Omental fat pad (tissue), 4 donors: ENCODE data around the gene PROK1. TPM values are rescaled to one million over a fixed set of nuclear protein-coding genes. Genes with fewer than 3 reads are reported as not detected.

ENCODE experiments used
- ATAC-seq: fragments of 150-250 bp; one replicate; pipeline ENCODE4 v1.9.1; 2016; ENCODE audit warnings: mild to moderate bottlenecking, moderate library complexity; ENCODE audit not compliant: low FRiP score
- DNase-seq: peaks from one replicate; pipeline ENCODE4 v3.0.0-alpha.2; 2019; ENCODE audit warnings: low spot score
- CTCF ChIP-seq, 3 donors: fragments of 450-650 bp; IDR thresholded peaks; one replicate each; pipeline ENCODE4 v1.5.1; 2016 to 2017; ENCODE audit warnings: antibody characterized with exemption in 3 of 3, mild to moderate bottlenecking in 3 of 3, moderate library complexity in 2 of 3
- total RNA-seq, 4 donors: library from RNA; depleted of rRNA; stranded (reverse); fragments of >200 nt; gene quantifications; one replicate each; pipeline ENCODE4 v1.1.0, GENCODE V29; 2016

The PROK1 gene
- total RNA-seq, 4 donors from 2014 or later = 0.50 to 74.1 (median 2.6) TPM

- ATAC-seq = no peak
These were observed 50.7 kb downstream of the PROK1 start for GRCh38 chr1:110501488-110502132.

GRCh38 chr1:110502402-110503151, 51.6 kb downstream of the PROK1 start:
- DNase-seq (no peak), ATAC-seq (no peak)
- TF ChIP-seq CTCF (IDR thresholded peaks at IDR 0.05) = no peak

More at GRCh38 chr1:110501488-110502132, 50.7 kb downstream of the PROK1 start:
- no peak for DNase-seq
- TF ChIP-seq CTCF (IDR thresholded peaks at IDR 0.05) = no peak

GRCh38 chr1:110503471-110503870, 52.5 kb downstream of the PROK1 start:
- ATAC-seq = no peak
- TF ChIP-seq CTCF (IDR thresholded peaks at IDR 0.05) = no peak
- DNase-seq = no peak

- DNase-seq = no peak
- no peak for ATAC-seq
- no peak for TF ChIP-seq CTCF (IDR thresholded peaks at IDR 0.05)
These were observed 53.3 kb downstream of the PROK1 start for GRCh38 chr1:110504226-110504625.

GRCh38 chr1:110505596-110505995, 54.6 kb downstream of the PROK1 start:
- DNase-seq (no peak), ATAC-seq (no peak)
- TF ChIP-seq CTCF (IDR thresholded peaks at IDR 0.05) = no peak

- TF ChIP-seq CTCF (IDR thresholded peaks at IDR 0.05) = no peak
- no peak for ATAC-seq
- no peak for DNase-seq
These were observed 55.6 kb downstream of the PROK1 start for GRCh38 chr1:110506541-110506940.

Other genes with a start within 250 kb of the PROK1 start
- 10 to 100 TPM in 1 of 4 donors, 1 to 10 TPM in 3; 4.4 to 12.0 (median 6.7) TPM for gene KCNC4, start 240.8 kb upstream of the PROK1 start, total RNA-seq
- 10 to 100 TPM; 28.7 to 55.0 (median 35.1) TPM for gene RBM15, start 111.8 kb upstream of the PROK1 start, total RNA-seq
- 10 to 100 TPM in 1 of 4 donors, 1 to 10 TPM in 3; 9.1 to 19.8 (median 9.7) TPM for gene SLC16A4, start 60.1 kb upstream of the PROK1 start, total RNA-seq
- gene LAMTOR5, start 43.5 kb upstream of the PROK1 start, total RNA-seq = 100 to 1,000 TPM in 3 of 4 donors, 10 to 100 TPM in 1; 94.4 to 130 (median 116) TPM
- not detected for gene KCNA10, start 68.0 kb downstream of the PROK1 start, total RNA-seq
- gene KCNA2, start 155.2 kb downstream of the PROK1 start, total RNA-seq = 10 to 100 TPM in 1 of 4 donors, 1 to 10 TPM in 3; 1.9 to 29.8 (median 3.1) TPM
- gene KCNA3, start 223.8 kb downstream of the PROK1 start, total RNA-seq = 1 to 10 TPM; 1.2 to 5.3 (median 3.3) TPM